Amniotic stem cell (primary cell): ENCODE data around the gene PRR9.
"Not testable (repeated sequence)": the region's sequence is repeated elsewhere in the genome, so short reads cannot be mapped to it uniquely, and the experiment has no call there.

Experiments used
- DNase-seq: peaks from one replicate; lab custom pipeline; 2025; lab: John Stamatoyannopoulos, UW

PRR9 gene, protein sequence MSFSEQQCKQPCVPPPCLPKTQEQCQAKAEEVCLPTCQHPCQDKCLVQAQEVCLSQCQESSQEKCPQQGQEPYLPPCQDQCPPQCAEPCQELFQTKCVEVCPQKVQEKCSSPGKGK

DNA sequence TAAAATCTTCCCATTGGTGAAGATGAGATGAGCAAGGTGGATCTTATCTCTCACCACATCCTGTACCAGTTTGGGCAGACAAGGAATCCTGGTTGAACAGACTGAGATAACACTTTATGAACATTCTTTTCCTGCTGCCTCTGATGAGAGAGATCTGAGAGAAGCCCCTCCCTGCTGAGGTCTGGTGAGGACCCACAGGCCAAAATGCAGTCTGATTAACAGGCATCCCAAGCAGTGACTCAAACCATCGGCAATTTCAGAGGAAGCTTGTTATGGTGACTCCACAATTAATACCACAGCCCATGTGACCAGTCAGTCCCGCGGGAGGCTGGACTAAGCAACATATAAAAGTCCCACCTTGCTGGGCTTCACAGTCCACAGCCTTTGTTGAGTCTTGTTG, at the start of gene PRR9:
TSS of gene PRR9 (plus strand) at position 373 of the 400 bp plus-strand sequence. CDS start 561 bp downstream, outside the sequence.
- no peak for DNase-seq

DNA sequence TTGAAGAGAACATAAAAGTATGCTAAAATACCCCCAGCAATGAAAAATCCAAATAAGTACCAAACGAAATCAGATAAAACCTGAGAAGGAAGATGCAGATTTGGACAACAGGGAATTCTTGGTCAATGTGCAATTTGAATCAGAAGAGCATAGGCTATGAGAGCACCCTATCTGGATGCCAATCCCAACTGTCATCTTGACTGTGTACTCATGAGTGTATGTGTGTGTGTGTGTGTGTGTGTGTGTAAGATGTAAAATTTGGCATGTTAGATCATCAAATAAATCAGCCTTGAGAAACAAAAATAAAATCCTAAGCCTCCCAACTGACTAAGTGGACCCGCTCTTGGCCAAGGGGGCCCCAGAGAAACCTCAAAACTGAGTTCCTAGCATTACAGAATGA, 48.7 kb upstream of the PRR9 start:
- DNase-seq = no peak

DNA sequence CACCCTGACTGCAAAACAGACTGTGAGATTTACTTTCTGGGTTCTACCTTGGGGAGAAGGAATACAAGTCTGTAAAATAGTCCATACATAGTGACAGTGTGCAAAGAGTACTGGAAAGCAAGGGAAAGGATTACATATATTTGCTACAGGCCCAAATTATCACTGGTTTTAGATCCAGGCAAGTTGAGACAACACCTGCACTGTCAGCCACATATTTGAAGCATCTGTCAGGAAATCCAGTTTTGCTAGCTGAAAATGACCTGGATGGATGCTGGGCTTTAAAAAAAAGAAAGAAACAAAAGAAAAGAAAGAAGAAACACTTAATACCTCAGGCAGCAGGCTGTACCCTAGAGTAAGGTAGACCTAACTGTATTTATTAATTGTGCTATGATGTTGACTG, 42.8 kb upstream of the PRR9 start:
- no peak for DNase-seq

DNA sequence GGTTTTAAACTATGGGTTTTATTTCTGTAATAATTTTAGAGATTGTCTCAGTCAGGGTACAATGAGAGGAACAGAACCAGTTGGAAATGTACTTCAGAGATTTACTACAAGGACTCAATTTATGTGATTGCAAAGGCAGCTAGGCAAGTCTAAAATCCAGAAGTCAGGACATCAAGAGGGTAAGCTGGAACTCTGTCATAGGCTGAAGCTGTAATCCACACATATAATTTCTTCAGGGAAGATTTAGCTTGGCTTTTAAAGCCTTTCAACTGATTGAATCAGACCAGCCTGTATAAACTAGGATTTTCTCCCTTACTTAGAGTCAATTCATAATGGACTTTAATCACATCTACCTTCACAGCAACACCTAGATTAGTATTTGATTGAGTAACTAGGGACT, 38.5 kb upstream of the PRR9 start:
- DNase-seq = no peak

DNA sequence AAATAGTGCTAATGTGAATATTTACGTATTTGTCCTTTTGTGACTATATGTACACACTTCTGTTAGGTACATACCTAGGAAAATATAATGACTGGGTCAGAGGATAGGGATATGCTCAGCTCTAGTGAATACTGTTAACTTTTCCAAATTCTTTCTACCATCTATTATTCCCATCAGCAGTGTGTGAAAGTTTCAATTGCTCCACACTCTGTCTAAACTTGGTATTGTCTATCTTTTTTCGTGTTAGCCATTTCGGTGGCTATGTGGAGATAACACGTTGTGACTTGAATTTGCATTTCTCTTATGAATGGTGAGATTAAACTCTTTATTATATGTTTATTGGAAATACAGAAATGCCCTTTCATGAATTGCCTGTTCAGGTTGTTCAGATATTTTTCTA, 36.8 kb upstream of the PRR9 start:
- DNase-seq = no peak

DNA sequence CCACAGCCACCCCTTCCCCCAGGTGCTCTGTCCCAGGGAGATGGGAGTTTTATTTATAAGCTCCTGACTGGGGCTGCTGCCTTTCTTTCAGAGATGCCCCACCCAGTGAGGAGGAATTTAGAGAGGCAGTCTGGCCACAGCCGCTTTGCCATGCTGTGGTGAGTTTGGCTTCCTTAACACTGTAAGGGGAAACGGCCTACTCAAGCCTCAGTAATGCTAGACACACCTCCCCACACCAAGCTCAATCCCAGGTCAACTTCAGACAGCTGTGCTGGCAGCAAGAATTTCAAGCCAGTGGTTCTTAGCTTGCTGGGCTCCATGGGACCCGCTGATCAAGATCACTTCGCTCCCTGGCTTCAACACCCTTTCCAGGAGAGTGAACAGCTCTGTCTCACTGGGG, 29.1 kb upstream of the PRR9 start:
- not testable (repeated sequence) for DNase-seq

DNA sequence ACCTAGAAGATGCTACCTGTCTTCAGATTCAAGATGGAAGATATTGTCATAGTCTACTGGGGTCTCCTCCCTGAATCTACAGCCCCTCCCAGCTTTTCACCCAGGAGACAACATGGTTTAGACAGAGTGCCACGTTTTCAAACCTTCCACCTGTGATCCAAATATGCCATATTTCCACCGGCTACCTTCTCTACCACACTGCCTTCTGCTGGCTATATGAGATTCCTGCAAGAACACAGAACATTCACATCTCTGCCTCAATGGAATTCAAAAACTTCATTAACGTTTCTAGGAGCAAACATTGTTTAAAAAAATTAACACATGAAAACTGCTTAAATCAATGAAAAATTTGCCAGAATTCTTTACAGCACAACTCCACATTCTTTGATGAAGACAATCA, 27.0 kb upstream of the PRR9 start:
- no peak for DNase-seq

DNA sequence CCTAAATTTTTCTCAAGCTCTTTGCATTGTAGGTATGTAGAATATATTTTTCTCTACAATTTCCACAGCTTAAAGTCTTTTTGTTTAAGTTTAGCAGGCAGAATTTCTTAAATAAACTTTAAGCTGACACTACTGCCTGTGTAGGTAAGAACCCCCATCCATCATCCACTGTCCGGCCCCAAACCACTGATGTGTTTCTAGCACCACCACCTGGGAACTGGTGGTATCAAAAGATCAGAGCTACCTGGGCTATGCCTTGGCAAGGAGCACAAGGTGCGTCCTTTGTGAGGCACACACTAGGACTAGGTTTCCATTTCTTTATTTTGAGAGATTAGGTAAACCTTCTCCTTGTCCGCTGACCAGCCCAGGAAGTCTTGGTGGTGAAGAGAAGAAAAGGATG, 24.7 kb upstream of the PRR9 start:
- DNase-seq = no peak

DNA sequence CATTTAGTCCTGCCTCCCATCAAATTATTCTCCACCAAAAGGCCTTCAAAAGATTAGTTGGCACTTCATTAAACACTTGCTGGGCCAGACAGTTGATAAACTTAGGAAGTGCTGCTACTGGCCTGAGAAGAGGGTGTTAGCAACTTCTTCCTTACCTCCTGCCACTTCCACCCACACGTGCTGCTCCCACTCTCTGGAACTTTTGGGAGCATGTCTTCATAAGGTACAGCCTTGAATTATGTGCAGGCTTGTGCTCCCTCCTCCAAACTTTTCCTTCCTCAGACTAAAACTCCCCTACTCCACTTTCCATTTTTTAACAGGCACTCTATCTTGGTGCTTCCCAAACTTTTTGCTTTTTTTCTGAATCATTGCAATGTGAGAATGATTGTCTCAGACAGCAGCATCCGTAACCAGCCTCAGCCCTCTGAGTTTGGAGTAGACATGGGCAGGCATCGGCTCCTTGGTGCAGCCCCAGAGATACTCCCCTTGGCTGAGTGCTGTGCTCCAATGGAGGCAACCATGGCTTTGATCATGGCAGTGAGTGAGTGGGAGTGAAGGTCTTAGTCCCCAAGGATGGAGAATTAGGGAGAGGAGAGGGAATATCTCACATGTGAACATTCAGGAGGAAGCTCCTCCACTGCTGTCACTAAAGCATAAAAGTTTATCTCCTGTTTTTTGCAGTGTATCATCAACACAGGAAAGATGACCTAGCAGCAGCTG, 22.9 kb upstream of the PRR9 start:
- no peak for DNase-seq

DNA sequence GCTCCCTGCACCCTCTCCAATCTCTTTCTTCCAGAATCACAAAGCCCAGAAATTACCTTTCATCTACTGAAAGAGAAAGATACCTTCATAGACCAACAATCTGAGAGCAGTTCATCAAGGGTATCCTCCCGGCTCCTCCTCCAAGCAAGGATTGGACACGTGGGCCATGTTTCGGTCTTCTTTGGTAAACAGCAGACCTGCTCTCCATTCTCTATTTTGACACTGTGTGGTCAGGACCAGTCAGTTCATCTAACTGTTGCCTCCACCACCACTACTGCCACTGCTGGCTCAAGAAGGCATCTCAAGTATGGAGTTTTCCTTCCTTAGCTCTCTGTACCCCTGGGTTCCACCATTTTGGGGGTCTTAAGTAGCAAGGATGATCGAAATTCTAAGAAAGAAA, 22.2 kb upstream of the PRR9 start:
- no peak for DNase-seq

DNA sequence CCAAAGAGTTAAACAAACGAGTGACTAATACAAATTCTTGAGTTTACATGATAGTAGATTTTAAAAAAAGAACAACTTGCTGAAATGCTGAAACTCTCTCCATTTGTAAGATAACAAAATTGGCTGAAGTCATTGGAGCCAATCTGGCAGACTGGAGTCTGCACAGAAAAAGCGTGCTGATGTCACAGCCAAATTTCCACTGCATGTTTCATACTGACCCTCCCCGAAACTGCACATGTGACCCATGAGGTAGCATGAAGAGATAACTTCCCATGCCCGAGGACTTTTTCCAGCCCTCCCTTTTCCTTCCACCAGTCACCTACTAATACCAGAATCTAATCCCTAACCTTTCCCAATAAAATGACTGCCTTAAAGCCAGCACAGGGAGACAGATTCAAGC, 15.4 kb upstream of the PRR9 start:
- no peak for DNase-seq

DNA sequence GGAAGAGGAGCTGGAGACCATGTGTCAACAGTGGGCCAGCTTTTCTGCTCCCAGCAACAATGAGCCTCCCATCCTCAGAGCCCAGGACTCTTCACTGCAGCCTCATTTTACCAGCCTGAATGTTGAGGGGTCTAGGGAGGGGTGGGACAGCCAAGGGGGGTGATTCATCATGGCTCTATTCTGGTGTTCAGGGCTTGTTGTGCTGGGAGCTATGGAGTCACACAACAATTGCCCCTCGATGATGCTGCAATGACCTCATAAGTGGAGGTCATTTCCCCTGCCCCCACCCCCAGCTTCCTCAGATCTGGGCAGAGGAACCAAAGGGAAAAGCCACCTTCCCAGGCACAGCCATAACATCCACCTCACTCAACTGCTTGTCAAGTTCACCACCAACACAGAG, 14.3 kb upstream of the PRR9 start, which contains the start of gene LELP1:
TSS of gene LELP1 (plus strand) at position 301 of the 400 bp plus-strand sequence. CDS start 1,278 bp downstream, outside the sequence.
- no peak for DNase-seq

DNA sequence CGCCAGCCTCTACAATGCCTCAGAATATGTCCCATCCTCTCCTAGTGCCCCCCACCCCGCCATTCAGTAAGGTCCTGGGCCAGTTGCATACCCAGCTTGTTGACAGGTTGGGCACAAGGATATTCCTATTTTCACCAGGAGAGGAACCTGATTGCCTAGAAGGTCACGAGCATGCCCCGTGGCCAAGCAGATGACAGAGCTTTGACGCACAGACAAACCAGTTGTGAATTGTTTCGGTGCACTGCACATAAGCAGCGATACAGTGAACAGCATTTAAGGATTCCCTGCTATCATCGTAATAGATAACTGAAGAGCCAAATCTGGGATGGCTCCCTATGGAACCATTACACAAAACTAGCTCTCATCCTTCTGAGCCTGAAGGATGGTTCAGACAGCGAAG, 10.8 kb upstream of the PRR9 start:
- DNase-seq = no peak

DNA sequence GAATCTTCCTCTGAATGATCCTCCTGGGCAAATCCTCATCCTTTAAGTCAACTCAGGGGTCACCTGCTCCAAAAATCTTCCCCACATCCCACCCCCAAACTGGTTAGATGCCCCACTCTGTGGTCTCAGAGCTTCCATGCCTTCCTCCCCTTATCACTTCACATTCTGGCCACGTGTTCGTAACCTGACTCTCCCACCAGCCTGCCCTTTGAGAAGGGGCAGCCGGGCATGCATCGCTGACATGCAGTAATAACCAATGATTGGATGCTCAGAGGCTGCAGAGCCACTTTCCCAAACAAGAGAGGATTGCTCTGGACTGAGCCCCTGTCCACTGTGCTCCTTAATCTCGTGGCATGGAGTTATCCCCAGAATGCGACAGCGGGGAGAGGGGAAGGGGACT, 7.2 kb upstream of the PRR9 start:
- no peak for DNase-seq

DNA sequence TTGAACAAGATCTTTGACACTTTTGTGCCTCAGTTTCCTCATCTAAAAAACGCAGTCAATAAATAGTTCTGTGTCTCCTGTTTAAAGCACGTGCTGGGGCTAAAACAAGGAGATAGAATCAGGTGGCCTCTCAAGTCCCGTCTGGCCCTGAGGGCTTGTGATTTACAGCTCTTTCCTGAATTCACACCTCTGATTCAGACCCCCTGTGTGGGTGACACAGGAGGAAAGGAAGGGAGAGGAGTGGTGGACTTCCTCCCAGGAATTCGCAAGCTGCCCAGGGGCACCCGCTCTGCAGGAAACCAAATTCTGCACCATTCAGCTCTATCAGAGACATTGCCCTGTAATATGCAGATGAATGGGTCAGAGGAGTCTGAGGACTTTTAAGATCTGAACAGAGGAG, 5.2 kb upstream of the PRR9 start:
- DNase-seq = no peak

DNA sequence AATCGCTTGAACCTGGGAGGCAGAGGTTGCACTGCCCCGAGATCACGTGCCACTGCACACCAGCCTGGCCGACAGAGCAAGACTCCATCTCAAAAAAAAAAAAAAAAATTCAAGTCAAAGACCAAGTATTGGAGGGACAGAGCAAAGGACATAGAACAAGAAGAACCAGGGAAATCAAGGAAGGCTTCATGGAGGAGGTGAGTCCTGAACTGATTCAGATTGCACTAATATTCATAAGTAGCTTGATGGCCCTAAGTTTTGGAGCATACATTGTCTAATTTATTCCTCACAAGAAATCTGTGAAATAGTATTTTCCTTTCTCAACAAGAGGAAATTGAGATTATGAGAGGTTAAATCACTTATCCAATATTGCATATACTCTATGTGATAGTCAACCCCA, 3.9 kb upstream of the PRR9 start:
- no peak for DNase-seq

DNA sequence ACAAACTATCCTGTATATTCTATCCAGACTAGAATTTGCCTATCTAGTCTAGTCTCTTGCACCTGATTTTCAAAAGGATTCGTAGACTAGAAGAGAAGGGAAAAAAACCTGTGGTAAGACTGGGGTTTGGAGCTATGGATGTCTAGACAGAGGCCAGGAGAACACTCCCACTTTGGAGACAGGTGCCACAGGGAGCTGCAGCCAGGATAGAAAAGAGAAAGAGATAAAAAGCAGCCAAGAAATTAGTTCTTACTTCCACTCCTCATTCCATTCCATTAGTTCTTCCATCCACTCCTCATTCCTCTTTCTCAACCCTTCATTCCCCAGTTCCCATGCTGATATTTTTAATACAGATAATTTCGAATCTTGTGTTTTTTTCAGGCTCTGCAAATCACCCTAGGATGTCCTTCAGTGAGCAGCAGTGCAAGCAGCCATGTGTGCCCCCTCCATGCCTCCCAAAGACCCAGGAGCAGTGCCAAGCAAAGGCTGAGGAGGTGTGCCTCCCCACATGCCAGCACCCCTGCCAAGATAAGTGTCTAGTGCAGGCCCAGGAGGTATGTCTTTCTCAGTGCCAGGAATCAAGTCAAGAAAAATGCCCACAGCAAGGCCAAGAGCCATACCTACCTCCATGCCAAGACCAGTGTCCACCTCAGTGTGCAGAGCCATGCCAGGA, 496 bp downstream of the PRR9 start:
- no peak for DNase-seq

DNA sequence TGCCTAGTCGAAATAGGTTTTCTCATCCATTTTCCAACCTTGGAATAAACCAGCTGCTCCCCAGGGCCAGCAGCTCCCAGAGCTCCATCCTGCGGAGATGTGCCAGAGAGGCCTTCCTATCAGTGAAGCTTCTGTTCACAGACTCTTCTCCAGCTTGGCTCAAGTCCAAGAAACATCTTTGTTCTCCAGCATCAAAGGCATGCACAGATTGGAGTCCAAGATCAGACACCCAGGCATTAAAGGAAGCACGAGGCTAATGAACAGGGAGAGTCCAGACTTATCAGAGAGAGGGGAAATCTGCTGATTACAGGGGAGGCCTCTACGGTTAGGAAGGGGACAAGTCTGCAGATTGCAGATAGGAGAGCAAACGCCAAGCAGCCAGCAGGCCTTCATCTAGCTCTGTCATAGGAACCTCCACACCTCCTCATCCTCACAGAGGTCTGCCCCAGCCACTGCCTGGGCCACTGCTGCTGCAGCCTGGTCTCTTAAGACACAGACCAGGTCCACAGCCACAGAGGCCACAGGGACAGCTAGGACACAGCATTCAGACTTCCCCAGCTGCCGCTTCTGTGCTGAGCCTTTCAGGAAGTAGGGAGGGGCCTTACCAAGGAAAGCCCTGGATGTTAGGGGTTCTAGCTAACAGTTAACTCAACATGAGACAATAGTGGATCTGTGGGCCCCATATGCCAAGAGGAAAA, 3.4 kb downstream of the PRR9 start:
- DNase-seq = no peak

DNA sequence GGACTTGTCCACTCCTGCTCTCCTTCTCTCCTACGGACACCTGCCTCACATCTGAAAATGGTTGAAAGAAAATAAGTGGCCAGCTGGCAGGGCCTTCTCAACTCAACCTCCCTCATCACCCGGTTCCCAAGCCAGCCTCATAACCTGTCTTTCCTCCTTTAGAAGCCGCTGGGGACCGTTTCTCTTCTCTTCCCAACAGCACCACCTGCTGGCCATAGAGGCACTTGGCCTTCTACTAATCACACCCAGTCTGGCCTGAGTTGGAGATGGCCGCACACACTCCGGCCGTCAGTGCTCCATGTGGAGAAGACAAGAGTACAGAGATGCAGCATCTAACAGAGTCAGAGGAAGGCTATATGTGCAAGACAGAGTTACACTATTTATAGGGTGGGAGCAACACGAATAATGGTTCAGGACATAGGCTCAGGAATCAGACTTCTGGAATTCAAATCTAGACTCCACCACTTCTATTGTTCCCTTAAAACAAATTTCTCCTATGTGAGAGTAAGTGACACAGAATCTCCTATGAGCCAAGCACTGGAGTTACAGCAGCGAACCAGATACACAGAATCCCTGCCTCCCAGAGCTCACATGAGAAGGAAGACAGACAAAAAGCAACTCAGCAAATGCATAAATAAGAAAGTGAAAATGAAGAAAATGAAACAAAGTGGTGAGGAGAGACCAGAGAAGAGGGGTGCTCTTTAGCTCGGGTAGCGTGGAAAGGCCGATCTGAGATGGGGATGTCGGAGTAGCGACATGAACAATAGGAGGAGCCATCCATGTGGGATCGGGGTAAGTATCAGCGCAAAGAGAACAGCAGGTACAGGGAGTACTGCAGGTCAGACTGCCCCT, 5.9 kb downstream of the PRR9 start:
- DNase-seq = peak; percentile 17

DNA sequence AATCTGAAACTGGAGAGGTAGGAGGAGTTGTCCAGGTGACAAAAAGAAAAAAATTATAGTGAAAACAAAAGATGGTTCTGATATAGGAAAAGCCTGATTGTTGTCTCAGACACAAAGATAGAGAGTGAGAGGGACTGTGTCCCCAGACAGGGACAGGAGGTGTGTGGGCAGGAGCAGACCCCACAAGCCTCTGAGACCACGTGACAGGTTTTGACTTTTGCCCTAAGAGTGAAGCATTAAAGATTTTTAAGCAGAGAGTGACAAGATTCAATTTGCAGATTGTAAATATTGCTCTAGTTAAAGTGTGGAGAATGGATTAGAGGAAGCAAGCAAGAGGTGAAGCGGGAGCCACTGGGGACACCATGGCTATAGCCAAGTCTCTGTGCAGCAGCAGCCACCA, 10.4 kb downstream of the PRR9 start:
- DNase-seq = no peak

DNA sequence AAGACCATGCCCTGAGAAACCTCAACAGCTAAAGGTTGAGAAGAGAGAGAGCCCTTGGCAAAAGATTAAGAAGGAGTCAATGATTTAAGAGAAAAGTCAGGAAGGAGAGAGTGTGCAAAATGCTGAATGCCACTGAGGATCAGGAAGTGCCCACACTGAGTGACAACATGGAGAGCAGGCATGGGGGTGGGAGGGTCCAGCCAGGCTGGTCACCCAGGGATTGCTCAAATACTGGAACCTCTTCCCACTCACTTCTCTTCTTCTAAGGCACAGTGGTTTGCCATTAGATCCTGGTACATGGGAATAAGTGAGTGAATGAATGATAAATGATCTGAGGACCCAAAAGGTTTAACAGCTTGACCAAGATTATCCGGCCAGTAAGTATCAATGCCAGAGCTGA, 11.1 kb downstream of the PRR9 start:
- no peak for DNase-seq
